Activated CD4-positive, alpha-beta T cell treated with anti-CD3 and anti-CD28 coated beads, Interleukin-2, amount 50 U/mL, for 24 hours (primary cell): ENCODE results near the gene SPECC1.
"Not testable (repeated sequence)": the region's sequence is repeated elsewhere in the genome, so short reads cannot be mapped to it uniquely, and the experiment has no call there.

Experiments
- DNase-seq, 2 donors: peaks; one replicate each; pipeline ENCODE4 v3.0.0-alpha.2; 2020; ENCODE audit warnings: low read depth in 1 of 2, low spot score in 1 of 2

The SPECC1 gene

DNA sequence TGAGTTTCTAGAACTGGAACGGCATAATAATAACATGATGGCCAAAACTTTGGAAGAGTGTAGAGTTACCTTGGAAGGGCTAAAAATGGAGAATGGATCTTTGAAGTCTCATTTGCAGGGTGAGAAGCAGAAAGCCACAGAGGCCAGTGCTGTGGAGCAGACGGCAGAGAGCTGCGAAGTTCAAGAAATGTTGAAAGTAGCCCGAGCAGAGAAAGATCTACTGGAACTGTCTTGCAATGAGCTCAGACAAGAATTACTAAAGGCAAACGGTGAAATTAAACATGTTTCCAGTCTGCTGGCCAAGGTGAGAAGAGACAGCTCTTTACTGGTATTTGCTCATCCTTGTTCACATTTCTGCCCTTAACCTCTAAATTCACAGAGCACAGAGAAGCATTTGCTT is 196.4 kb downstream of the SPECC1 start:
- no peak for DNase-seq

GRCh38 chr17:20206068-20206467 is 196.9 kb downstream of the SPECC1 start:
- no peak for DNase-seq

DNA sequence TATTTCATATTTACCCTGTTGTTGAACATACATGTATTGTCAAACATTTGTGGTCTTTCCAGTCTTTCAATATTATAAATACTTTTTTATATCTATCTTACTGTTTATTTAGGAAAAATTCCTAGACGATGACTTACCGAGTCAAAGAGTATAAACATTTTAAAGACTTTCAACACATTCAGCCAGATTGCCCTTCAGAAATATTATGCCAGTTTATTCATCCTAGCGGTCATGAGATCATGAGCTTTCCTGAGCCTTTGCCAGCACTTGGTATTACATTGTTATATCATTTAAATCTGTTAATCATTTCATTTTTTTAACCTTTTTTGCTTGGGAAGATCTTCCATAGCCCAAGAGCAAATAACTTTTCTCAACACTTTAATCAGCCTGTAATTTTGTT is 197.4 kb downstream of the SPECC1 start:
- no peak for DNase-seq

GRCh38 chr17:20207262-20207985 is 198.3 kb downstream of the SPECC1 start:
- no peak for DNase-seq

DNA sequence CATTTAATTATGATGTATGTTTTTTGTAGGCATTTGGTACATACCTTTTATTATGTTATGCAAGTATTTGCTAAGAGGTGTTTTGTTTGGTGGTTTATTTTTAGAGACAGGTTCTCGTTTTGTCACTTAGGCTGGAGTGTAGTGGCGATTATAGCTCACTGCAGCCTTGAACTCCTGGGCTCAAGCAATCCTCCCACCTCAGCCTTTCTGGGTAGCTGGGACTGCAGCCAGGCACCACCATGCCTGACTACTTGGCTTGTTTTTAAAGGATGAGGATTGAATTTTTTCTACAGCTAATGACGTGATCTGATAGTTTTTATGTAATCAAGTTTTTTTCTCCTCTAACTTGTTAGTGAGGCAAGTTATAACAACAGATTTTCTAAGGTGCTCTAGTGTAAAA is 199.6 kb downstream of the SPECC1 start:
- no peak for DNase-seq

DNA sequence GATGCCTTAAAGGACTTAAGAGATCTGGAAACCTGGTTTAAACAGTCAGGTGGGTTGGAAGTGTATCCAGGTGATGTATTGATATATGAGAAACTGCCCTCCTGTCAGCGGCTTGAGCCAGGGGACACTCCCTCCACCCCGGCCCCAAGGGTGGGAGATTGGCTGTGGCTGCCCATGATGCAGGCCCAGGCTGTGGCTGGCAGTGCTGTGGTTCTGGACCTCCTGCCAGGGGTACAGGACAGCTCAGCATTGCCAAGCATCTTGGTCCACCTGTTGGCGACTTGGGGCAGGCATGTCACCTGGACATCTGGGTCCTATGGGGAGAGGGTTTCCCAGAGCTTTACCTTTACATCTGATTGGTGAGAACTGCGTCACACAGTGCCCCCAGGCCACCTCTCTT is 201.0 kb downstream of the SPECC1 start:
- no peak for DNase-seq

DNA sequence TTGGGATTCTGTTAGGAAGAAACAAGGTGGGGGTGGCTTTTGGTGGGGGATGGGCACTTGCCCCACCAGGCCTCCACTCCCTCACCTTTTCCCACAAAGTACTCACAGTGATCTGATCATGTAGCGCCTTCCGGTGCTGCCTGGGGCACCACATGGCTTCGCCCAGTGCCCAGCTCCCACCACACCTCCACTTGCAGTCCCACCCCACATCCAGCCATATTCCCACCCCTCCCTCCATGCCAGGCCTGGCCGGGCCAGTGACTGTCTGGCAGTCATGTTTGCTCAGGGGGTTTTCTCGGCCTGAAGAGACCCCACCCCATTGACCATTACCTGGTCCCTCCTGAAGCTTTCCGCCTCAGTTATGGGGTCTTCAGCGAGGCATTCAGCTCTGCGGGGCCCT is 201.5 kb downstream of the SPECC1 start:
- DNase-seq = no peak

- DNase-seq = no peak
Observed at GRCh38 chr17:20211246-20211645, 202.1 kb downstream of the SPECC1 start.

DNA sequence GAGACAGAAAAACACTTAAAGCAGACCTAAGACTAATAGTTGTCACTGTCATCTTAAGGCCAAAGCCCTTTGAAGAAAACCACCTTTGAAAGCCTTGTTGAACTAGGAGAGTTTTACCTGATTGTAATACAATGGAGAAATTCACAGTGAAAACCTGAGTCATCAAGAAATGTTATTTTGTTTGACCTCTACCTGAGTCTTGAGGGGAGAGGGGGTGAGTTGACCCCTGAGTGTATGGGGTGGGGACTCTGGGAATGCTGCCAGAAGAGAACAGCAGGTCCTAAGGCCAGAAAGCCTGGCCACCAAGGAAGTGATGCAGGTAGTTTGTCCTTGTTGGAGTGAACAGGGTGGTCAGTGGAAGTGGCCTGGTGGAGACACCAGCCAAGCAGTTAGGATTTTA is 204.3 kb downstream of the SPECC1 start:
- no peak for DNase-seq

DNA sequence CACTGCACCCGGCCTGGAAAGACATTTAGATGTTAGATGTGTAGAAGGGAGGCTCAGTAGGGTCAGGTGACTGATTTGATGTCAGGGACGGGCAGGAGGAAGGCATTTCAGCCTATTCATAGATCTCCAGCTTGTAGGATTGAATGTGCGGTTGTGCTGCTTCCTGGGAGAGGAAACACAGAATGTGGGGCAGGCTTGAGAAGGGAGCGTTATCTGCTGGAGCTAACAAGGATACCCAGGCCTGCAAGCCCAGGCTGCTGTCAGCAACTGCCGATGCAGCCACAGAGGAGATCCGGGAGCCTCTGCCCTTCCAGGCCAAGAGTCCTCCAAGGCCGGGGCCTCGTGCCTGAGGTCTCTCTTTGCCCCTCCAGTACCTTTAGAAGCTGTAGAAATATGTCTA is 205.6 kb downstream of the SPECC1 start:
- no peak for DNase-seq

- DNase-seq = no peak
Observed at GRCh38 chr17:20216154-20216815, 207.1 kb downstream of the SPECC1 start.

- DNase-seq = no peak
Observed at GRCh38 chr17:20216853-20217252, 207.7 kb downstream of the SPECC1 start.

DNA sequence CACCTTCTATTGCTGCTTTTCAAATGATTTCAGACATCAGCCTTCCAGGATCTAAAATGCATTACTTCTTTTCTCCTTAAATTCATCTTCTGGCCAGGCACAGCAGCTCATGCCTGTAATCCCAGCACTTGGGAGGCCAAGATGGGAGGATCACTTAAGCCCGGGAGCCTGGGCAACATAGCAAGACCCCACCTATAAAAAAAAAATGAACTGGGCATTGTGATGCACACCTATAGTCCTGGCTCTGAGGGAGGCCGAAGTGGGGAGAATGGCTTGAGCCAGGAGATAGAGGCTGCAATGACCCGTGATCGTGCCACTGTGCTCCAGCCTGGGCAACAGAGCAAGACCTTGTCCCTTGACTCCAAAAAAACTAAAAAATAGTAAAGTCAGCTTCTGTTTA is 208.5 kb downstream of the SPECC1 start:
- DNase-seq = no peak

DNA sequence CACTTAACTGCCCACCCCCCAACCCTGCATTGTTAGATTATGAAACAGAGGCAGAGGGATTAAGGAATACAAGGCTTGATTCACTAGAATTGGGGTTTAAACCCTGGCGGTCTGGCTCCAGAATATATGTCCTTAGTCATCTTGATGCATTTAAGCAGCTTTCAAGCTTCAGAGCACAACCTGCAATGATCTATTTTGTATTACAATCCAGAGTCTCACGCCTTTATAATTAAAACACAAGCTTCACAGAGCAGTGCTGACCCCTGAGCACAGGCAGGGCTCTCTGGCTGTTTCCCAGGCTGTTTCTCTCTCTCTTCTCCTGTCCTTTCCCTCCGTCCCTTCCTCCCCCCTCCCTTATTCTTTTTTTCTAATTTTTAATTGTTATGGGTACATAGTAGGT is 209.1 kb downstream of the SPECC1 start:
- DNase-seq = no peak

- DNase-seq = no peak
Observed at GRCh38 chr17:20223808-20224328, 214.7 kb downstream of the SPECC1 start.

GRCh38 chr17:20224379-20224778 is 215.2 kb downstream of the SPECC1 start:
- no peak for DNase-seq

DNA sequence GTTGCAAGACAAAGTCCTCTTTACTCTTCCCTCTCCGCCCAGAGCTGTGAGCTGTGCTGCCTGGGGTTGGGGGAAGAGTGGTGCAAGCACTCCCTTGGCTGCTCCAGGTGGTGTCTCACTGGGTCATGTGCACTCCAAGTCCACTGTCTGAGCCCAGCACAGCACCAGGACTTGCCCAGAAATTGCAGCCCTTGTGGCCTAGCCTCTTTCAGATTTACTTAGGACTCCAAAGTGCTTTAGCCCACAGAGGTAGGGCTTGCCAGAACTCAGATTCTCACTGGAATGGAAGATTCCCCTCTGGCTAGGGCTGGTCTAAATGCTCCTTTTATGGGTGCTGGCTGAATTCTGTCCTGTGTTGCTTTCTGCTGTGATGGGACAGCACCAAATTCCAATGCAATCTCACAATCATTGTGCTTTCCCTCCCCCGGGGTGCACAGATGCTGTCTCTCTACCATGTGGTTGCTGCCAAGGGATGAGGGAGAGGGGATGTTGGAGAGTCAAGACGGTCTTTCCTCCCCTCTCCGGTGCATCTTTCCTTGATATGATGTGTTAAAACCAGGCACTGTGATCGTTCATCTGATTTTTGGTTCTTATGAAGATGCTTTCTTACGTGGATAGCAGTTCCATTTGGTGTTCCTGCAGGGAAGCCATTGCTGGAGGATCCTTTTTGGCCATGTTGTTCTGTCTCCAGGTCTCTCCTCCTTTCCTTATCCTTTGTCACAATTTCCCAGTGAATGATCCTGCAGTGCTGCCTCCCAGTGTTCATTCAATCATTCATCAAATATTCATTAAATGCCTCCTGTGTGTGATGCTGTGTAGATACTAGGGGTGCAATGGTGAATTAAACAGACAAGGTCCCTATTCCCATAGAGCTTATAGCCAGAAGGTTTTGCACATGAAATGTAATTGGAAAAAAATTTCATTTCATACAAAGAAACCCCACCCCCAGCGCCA is 216.3 kb downstream of the SPECC1 start:
- DNase-seq = no peak

DNA sequence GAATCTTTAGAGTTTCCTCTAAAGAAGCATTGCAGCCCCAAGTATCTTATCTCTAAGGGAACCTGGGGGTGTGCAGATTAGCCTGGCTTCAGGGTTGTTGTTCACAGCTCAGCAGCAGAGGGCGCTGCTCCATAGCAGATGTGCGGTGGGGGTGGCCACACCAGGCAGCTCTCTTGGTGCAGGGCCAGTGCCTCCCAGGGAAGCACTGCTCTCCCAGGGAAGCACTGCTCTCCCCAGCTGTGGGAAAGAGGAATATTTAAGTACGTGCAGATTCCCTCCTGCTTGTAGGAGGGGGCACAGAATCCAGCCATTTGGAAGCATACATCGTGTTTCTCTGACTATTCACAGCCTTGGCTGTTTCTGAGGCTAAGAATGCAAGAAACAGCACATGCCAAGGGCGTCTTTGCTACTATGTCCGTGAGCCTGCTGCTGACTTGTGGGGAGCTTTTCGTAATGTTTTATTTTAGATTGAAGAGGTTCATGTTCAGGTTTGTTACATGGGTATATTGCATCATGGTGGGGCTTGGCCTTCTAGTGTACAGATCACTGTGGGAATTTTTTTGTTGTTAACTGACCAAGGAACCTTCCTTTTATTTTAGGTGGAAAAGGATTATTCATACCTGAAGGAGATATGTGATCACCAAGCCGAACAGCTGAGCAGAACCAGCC is 217.8 kb downstream of the SPECC1 start:
- DNase-seq = peak; percentile 65 to 74

DNA sequence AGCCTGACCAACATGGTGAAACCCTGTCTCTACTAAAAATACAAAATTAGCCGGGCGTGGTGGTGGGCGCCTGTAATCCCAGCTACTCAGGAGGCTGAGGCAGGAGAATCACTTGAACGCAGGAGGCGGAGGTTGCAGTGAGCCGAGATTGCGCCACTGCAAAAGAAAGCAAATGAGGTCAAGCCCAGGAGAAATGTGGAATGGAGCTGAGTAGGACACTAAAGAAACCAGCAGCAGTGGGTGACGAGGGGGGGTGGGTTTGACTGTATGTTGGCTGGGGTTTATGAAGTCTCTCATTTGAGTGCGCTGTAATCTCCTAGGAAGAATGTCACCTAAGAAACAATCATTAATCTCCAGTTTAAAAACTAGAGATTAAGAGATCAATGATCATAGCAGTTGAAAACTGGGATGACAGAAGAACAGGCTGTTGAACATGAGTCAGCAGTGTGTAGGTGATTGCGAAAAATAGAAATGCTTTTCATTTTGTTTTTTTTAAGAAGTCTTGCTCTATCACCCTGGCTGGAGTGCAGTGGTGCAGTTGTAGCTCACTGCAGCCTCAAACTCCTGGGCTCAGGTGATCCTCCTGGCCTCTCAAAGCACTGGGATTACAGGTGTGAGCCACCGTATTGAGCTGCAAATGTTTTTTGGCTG is 218.7 kb downstream of the SPECC1 start:
- DNase-seq = not testable (repeated sequence)

GRCh38 chr17:20228410-20228809 is 219.3 kb downstream of the SPECC1 start:
- DNase-seq = no peak

DNA sequence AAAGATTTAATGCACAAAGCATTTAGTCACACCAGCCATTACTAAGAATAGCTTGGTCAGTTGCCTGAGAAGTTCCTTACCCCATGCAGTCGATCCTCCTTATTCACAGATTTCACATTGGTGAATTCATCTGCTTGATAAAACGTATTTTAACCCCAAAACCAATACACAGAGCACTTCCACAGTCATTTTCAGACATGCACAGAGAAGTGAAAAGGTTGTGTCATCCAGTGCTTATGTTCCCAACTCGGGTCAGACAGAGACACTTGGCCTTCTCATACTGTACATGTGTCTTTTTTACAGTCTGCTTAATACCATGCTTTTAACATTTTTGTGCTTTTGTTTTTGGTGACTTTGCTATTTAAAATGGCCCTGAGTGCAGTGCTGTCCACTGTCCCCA is 219.7 kb downstream of the SPECC1 start:
- no peak for DNase-seq
